DOHH2 (cell line): ENCODE measurements around the gene ST7.

ENCODE experiments used
- H3F3A ChIP-seq: fragments of 200-600 bp; sonication (generic), shearing (Covaris generic); 2 replicates; pipeline ENCODE4 v1.6.0; 2016; ENCODE audit warnings: antibody characterized with exemption, mild to moderate bottlenecking; ENCODE audit not compliant: control insufficient read depth, insufficient read depth
- H3K27ac ChIP-seq: fragments of 200-600 bp; sonication (generic); 2 replicates; pipeline ENCODE4 v1.5.1; 2014; ENCODE audit warnings: low read depth, mild to moderate bottlenecking, low read length, moderate library complexity
- H3K27me3 ChIP-seq: fragments of 200-600 bp; sonication (generic); 2 replicates; pipeline ENCODE4 v1.6.1; 2014; ENCODE audit warnings: mild to moderate bottlenecking, low read length, mixed read lengths; ENCODE audit not compliant: control insufficient read depth
- H3K36me3 ChIP-seq: fragments of 200-600 bp; sonication (generic); 2 replicates; pipeline ENCODE4 v1.6.1; 2014; ENCODE audit warnings: mild to moderate bottlenecking, low read length, moderate library complexity, mixed read lengths; ENCODE audit not compliant: control insufficient read depth
- H3K4me1 ChIP-seq: fragments of 200-600 bp; sonication (generic); 2 replicates; pipeline ENCODE4 v1.6.1; 2014; ENCODE audit warnings: mild to moderate bottlenecking, low read length, mixed read lengths; ENCODE audit not compliant: control insufficient read depth
- H3K4me2 ChIP-seq: fragments of 200-600 bp; sonication (generic); 2 replicates; pipeline ENCODE4 v1.6.0; 2014; ENCODE audit warnings: mild to moderate bottlenecking, low read length, moderate library complexity
- H3K4me3 ChIP-seq: fragments of 200-600 bp; sonication (generic); 2 replicates; pipeline ENCODE4 v1.5.1; 2014; ENCODE audit warnings: mild to moderate bottlenecking, low read length, mixed read lengths
- H3K79me2 ChIP-seq: fragments of 200-600 bp; sonication (generic); 2 replicates; pipeline ENCODE4 v1.6.1; 2014; ENCODE audit warnings: mild to moderate bottlenecking, low read length, mixed read lengths; ENCODE audit not compliant: control insufficient read depth
- H3K9me2 ChIP-seq: fragments of 200-600 bp; sonication (generic); replicated peaks from 2 replicates; pipeline ENCODE4 v1.6.1; 2014; ENCODE audit warnings: mild to moderate bottlenecking, low read length, mixed read lengths; ENCODE audit not compliant: control insufficient read depth
- H3K9me3 ChIP-seq: fragments of 200-600 bp; sonication (generic); 2 replicates; pipeline ENCODE4 v1.6.1; 2014; ENCODE audit warnings: antibody characterized with exemption, low read length, mixed read lengths; ENCODE audit not compliant: control insufficient read depth, insufficient read depth
- H4K20me1 ChIP-seq: fragments of 200-600 bp; sonication (generic); 2 replicates; pipeline ENCODE4 v1.6.0; 2014; ENCODE audit warnings: low read depth, mild to moderate bottlenecking, antibody characterized with exemption, low read length, moderate library complexity; ENCODE audit not compliant: control insufficient read depth, insufficient read depth
- EZH2phosphoT487 ChIP-seq: fragments of 200-600 bp; sonication (generic); IDR thresholded peaks from 2 replicates; pipeline ENCODE4 v1.6.1; 2017; ENCODE audit warnings: borderline replicate concordance, mild to moderate bottlenecking, antibody characterized with exemption, low read length, moderate library complexity, mixed read lengths
- TF ChIP-seq, protein P1 (sequence below): fragments of 200-600 bp; sonication (generic); IDR thresholded peaks from one replicate; pipeline ENCODE4 v1.5.1; 2014; ENCODE audit warnings: antibody characterized with exemption, mild to moderate bottlenecking, low read depth, low read length; ENCODE audit not compliant: poor library complexity, severe bottlenecking

The ST7 gene

DNA sequence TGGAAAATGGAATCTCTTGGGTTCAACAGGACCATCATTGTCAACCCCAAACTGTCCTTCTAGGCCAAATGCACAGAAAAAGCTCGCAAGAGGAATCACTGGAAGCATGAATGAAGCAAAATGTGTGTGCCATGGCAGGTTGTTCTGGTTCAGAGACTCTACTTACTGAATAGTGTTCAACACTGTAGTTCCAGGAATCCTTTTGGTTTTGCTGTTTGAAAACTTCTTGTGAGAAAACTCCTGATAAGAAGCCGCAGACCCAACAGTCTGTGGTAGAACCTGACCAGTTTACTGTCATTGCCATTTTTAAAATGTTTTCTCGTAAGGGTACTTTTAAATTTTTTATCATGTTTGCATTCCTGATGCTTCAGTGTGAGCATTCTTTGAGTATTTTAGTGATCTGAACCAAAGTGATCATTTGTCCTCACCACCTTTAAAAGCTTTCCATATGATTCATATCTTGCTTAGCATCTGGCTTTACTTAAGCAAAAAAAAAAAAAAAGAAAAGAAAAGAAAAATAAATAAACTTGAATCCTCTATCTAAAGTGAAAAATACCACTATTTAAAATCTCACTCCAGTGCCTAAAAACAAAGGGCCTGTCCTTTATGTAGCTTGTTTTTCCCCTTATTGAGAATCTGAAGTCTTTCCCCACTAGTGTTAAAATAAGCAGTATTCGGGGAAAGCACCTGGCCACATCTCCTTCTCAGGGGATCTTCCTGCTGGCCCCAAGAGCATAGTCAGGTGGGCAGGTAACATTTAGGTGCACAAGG is 277.2 kb downstream of the ST7 start:
- Histone ChIP-seq H3K4me3 (no peak overlapping the region), H4K20me1 (no peaks in the 10 kb centered on the region), H3F3A (no peaks in the 10 kb centered on the region), H3K27ac (no peak overlapping the region), H3K79me2 (no peaks in the 10 kb centered on the region), H3K9me3 (no peaks in the 10 kb centered on the region), H3K9me2 (no peaks in the 10 kb centered on the region), H3K4me1 (no peaks in the 10 kb centered on the region), H3K27me3 (no peaks in the 10 kb centered on the region), H3K36me3 (no peaks in the 10 kb centered on the region), H3K4me2 (no peak overlapping the region)
- no peak for TF ChIP-seq EZH2phosphoT487
- TF ChIP-seq, protein P1, sequence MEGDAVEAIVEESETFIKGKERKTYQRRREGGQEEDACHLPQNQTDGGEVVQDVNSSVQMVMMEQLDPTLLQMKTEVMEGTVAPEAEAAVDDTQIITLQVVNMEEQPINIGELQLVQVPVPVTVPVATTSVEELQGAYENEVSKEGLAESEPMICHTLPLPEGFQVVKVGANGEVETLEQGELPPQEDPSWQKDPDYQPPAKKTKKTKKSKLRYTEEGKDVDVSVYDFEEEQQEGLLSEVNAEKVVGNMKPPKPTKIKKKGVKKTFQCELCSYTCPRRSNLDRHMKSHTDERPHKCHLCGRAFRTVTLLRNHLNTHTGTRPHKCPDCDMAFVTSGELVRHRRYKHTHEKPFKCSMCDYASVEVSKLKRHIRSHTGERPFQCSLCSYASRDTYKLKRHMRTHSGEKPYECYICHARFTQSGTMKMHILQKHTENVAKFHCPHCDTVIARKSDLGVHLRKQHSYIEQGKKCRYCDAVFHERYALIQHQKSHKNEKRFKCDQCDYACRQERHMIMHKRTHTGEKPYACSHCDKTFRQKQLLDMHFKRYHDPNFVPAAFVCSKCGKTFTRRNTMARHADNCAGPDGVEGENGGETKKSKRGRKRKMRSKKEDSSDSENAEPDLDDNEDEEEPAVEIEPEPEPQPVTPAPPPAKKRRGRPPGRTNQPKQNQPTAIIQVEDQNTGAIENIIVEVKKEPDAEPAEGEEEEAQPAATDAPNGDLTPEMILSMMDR = no peak

DNA sequence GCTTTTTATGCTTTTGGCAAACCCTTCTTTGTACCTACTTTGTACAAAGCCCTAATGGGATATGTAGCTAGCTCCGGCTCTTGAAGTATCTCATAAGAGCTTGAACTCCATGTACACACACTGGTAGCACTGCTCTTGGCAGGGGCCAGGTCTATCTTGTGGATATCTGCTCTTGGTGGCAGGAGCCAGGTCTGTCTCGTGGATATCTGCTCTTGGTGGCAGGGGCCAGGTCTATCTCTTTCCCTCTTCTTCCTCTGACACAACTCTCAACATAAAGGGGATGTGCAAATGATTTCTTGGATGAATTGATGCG is 277.7 kb downstream of the ST7 start:
- Histone ChIP-seq H3F3A (no peaks in the 10 kb centered on the region), H3K4me3 (no peak overlapping the region), H3K27ac (no peak overlapping the region), H3K36me3 (no peaks in the 10 kb centered on the region), H3K9me3 (no peaks in the 10 kb centered on the region), H4K20me1 (no peaks in the 10 kb centered on the region), H3K4me1 (no peaks in the 10 kb centered on the region), H3K27me3 (no peaks in the 10 kb centered on the region), H3K79me2 (no peaks in the 10 kb centered on the region), H3K9me2 (no peaks in the 10 kb centered on the region), H3K4me2 (no peak overlapping the region)
- TF ChIP-seq, protein P1 = no peak
- TF ChIP-seq EZH2phosphoT487 = no peak

DNA sequence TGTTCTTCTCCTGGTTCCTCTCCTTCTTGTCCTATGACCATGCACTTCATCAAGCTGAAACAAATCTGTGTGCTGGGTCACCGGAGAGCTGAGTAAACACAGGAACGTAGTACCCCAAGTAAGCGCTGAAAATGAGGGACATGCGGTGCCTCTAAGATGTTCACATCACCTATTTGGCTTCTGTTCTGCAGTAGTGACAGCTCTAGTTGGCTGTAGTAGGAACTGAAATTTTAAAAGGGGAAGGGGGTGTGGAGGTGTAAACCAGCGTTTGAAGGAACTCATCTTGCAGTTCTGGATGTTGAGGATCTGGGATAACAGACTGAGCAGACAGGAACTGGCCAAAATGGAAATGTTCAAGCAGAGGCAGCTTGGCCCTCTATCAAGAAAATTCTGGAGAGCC is 284.3 kb downstream of the ST7 start:
- no peaks in the 10 kb centered on the region for H4K20me1 ChIP-seq
- H3K9me2 ChIP-seq = no peaks in the 10 kb centered on the region
- H3K27ac ChIP-seq = no peak overlapping the region

More for the DNA sequence above, 284.3 kb downstream of the ST7 start:
- H3F3A ChIP-seq = no peaks in the 10 kb centered on the region
- no peak overlapping the region for H3K4me2 ChIP-seq
- TF ChIP-seq EZH2phosphoT487 = no peak
- TF ChIP-seq, protein P1 = no peak
- no peaks in the 10 kb centered on the region for H3K79me2 ChIP-seq
- no peaks in the 10 kb centered on the region for H3K4me1 ChIP-seq
- H3K27me3 ChIP-seq = no peaks in the 10 kb centered on the region
- no peak overlapping the region for H3K4me3 ChIP-seq
- H3K9me3 ChIP-seq = no peaks in the 10 kb centered on the region
- H3K36me3 ChIP-seq = no peaks in the 10 kb centered on the region
